ENCODE results near the gene DCTN5. TPM values are rescaled to one million over a fixed set of nuclear protein-coding genes. Genes with fewer than 3 reads are reported as not detected.

The DCTN5 gene
- total RNA-seq, 4 donors from 2014 or later = 38.3 to 75.8 (median 49.2) TPM

DNA sequence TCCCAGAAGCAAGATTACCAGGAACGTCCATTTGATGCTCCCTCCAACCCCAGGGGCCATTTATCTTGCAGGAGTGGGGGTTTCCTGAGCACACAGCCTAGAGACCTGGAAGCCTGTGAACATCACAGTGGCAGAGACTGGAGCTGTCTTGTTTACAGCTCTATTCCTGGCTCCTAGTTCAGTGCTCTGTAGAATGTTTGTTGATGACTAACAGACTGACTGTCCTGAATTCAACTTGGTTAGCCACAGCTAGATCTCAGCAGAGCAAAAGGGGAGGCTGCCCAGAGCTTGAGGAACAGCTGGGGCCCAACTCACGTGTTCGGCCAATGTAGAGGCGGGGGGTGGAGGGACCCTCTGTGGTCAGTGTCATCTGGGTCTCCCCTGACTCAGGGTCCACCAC, 65.2 kb downstream of the DCTN5 start:
- peaks cover 0 to 23% (median 0%) of the 10 kb centered on the region in 4 donors for H3K27me3 ChIP-seq
- H3K9me3 ChIP-seq = peaks cover 0 to 16% (median 12%) of the 10 kb centered on the region in 3 donors
- no peak for DNase-seq
- no peaks in the 10 kb centered on the region for H3K36me3 ChIP-seq
- 70 to 83% methylated on average over 1 to 3 of the region's 4 CpGs for WGBS, 2 donors
- H3K27ac ChIP-seq = no peak overlapping the region
- no peak overlapping the region for H3K4me3 ChIP-seq
- intact Hi-C loops (cut with DNase I) = no loop called here
- TF ChIP-seq POLR2A (IDR thresholded peaks at IDR 0.05) = no peak
- TF ChIP-seq, protein P1, sequence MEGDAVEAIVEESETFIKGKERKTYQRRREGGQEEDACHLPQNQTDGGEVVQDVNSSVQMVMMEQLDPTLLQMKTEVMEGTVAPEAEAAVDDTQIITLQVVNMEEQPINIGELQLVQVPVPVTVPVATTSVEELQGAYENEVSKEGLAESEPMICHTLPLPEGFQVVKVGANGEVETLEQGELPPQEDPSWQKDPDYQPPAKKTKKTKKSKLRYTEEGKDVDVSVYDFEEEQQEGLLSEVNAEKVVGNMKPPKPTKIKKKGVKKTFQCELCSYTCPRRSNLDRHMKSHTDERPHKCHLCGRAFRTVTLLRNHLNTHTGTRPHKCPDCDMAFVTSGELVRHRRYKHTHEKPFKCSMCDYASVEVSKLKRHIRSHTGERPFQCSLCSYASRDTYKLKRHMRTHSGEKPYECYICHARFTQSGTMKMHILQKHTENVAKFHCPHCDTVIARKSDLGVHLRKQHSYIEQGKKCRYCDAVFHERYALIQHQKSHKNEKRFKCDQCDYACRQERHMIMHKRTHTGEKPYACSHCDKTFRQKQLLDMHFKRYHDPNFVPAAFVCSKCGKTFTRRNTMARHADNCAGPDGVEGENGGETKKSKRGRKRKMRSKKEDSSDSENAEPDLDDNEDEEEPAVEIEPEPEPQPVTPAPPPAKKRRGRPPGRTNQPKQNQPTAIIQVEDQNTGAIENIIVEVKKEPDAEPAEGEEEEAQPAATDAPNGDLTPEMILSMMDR (IDR thresholded peaks at IDR 0.05) = no peak
- H3K4me1 ChIP-seq = no peaks in the 10 kb centered on the region

DNA sequence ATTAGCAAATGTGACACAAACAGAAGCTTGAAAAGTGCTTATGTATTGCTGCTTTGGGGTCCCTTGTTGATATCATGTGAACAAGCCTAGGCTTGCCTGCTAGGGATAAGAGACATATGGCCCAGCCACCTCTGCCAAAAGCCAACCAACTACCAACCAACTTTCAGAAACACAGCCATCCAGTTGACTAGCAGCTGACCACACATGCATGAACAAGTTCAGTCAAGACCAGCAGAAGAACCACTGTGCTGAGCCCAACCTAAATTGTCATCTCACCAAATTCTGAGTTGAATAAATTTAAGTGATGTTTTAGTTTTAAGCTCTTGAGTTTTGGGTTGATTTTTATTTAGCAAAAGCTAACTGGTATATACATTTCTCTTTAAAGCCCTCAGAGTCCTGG, 68.3 kb downstream of the DCTN5 start:
- Histone ChIP-seq H3K27me3 (peaks cover 0 to 53% (median 4%) of the 10 kb centered on the region in 4 donors), H3K36me3 (no peaks in the 10 kb centered on the region), H3K27ac (no peak overlapping the region), H3K4me1 (peaks cover 0 to 15% (median 0%) of the 10 kb centered on the region in 3 donors), H3K9me3 (peaks cover 0 to 16% (median 8%) of the 10 kb centered on the region in 3 donors), H3K4me3 (no peak overlapping the region)
- intact Hi-C loops (cut with DNase I) = no loop called here
- no peak for DNase-seq
- TF ChIP-seq, protein P1 (IDR thresholded peaks at IDR 0.05) = no peak
- TF ChIP-seq POLR2A (IDR thresholded peaks at IDR 0.05) = no peak

DNA sequence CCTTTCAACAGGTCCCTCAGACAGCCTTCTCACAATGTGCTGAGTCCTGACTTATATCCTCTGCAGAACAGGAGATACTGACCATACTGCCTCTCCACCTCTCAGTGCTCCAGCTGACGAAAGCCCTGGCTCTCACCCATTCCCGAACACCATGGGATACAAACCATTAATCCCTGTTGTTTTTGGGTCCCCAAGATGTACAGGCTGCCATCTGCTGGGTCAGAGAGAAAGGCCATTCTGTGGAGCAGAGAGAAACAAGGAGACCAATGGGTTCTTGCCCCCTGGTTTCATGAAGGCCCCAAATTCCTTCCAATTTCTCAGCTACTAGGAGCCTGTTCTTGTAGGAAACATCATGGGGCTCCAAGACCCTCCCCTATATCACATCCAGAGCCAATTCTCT, 68.7 kb downstream of the DCTN5 start:
- TF ChIP-seq, protein P1 (IDR thresholded peaks at IDR 0.05) = no peak
- TF ChIP-seq POLR2A (IDR thresholded peaks at IDR 0.05) = no peak
- Histone ChIP-seq H3K27ac (no peak overlapping the region), H3K4me3 (no peak overlapping the region), H3K9me3 (peaks cover 0 to 16% (median 8%) of the 10 kb centered on the region in 3 donors), H3K27me3 (peaks cover 0 to 53% (median 4%) of the 10 kb centered on the region in 4 donors), H3K36me3 (no peaks in the 10 kb centered on the region), H3K4me1 (peaks cover 0 to 15% (median 0%) of the 10 kb centered on the region in 3 donors)
- WGBS, 2 donors = 68 to 78% methylated on average over 2 of the region's 2 CpGs
- no peak for DNase-seq
- intact Hi-C loops (cut with DNase I) = no loop called here

DNA sequence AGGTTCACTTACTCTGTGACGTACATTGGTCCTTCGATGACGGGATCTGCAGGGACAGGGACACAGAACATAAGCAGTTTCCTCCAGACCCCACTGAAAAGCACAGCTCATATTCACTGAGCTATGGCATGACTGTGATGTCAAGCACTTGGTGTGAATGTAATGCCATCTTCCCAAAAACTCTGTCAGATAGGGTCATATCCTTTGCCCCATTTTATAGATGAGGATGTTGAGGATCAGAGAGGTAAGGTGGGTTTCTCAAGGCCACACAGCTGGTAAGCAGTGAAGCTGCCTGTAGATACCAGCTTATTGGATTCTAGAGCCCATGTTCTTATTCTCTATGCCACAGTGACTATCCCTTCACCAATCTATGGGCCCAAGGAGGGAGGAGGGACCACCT, 69.2 kb downstream of the DCTN5 start:
- no peak overlapping the region for H3K27ac ChIP-seq
- peaks cover 0 to 57% (median 4%) of the 10 kb centered on the region in 4 donors for H3K27me3 ChIP-seq
- WGBS, 2 donors = 88 to 93% methylated on average over 2 to 3 of the region's 3 CpGs
- intact Hi-C loops (cut with DNase I) = no loop called here
- TF ChIP-seq, protein P1 (IDR thresholded peaks at IDR 0.05) = no peak
- no peak for TF ChIP-seq POLR2A (IDR thresholded peaks at IDR 0.05)
- DNase-seq = no peak
- H3K4me1 ChIP-seq = peaks cover 0 to 15% (median 0%) of the 10 kb centered on the region in 3 donors
- H3K36me3 ChIP-seq = no peaks in the 10 kb centered on the region
- H3K4me3 ChIP-seq = no peak overlapping the region
- peaks cover 0 to 16% (median 8%) of the 10 kb centered on the region in 3 donors for H3K9me3 ChIP-seq

DNA sequence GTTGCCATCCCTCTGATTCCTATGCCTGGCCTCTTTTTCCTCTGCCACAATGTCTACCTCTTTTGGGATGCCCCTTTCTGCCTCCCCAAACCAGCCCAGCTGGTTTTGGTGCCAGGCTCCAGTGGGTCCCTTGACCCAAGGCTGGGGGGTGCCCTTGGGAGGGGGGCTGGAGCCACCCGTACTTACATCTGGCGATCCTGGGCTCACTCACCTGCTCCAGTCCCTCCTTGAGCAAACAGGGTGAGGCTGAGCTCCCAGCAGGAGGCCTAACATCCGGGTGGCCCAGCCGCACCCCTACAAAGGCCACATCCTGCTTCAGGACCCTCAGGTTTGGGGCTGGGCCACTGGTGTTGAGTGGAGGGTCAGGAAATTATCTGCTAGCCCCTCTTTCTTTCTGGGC, 70.5 kb downstream of the DCTN5 start:
- H3K4me1 ChIP-seq = peaks cover 0 to 15% (median 0%) of the 10 kb centered on the region in 3 donors
- H3K27ac ChIP-seq = no peak overlapping the region
- peaks cover 0 to 61% (median 4%) of the 10 kb centered on the region in 4 donors for H3K27me3 ChIP-seq
- no peaks in the 10 kb centered on the region for H3K36me3 ChIP-seq
- TF ChIP-seq, protein P1 (IDR thresholded peaks at IDR 0.05) = no peak
- TF ChIP-seq POLR2A (IDR thresholded peaks at IDR 0.05) = no peak
- 48% methylated on average over 4 of the region's 4 CpGs; no CpG with 5 or more reads in 1 of the 2 donors for WGBS, 2 donors
- H3K9me3 ChIP-seq = peaks cover 0 to 16% (median 8%) of the 10 kb centered on the region in 3 donors
- intact Hi-C loops (cut with DNase I) = no loop called here
- no peak overlapping the region for H3K4me3 ChIP-seq
- no peak for DNase-seq
